Mucosa of descending colon (tissue), 3 donors: ENCODE data around the gene GNG7. TPM values are rescaled to one million over a fixed set of nuclear protein-coding genes. Genes with fewer than 3 reads are reported as not detected.

Experiments
- ATAC-seq: fragments of 200-7000 bp; cut with Tn5 transposase; one replicate; pipeline ENCODE4 v1.9.1; 2020; ENCODE audit warnings: mild to moderate bottlenecking, moderate library complexity
- DNase-seq, 3 donors: peaks; one replicate each; pipeline ENCODE4 v3.0.0-alpha.2; 2020
- H3K36me3 ChIP-seq: fragments of 200-600 bp; one replicate; pipeline ENCODE4 v1.8.0; 2021; ENCODE audit warnings: low read depth, mild to moderate bottlenecking
- H3K4me1 ChIP-seq: fragments of 200-600 bp; one replicate; pipeline ENCODE4 v1.8.0; 2021; ENCODE audit warnings: low read depth, mild to moderate bottlenecking
- H3K4me3 ChIP-seq: fragments of 200-600 bp; one replicate; pipeline ENCODE4 v1.8.0; 2021; ENCODE audit warnings: mild to moderate bottlenecking
- H3K9me3 ChIP-seq: fragments of 200-600 bp; one replicate; pipeline ENCODE4 v1.8.0; 2021; ENCODE audit warnings: mild to moderate bottlenecking
- intact Hi-C, 2 donors: fragments of 100-400 bp; cut with DNase I in 1 of 2; cut with micrococcal nuclease in 1 of 2; formaldehyde crosslinking; loops; one replicate each; pipeline versions ENCODE4 v1.11.0 to v1.11.1; 2022; cut with DNase I, micrococcal nuclease
- total RNA-seq, 3 donors: library from RNA; stranded (reverse); fragmentation: NEBNext Ultra II Directional in 2 of 3; extraction: Animal tissue kit (Norgen Biotek cat#: 25700) in 2 of 3; gene quantifications; one replicate each; pipeline versions ENCODE4 v1.2.1 to v1.2.4, GENCODE V29; 2021 to 2023
- TF ChIP-seq, protein P1 (sequence below): fragments of 200-600 bp; IDR thresholded peaks from one replicate; pipeline ENCODE4 v1.8.0; 2022; ENCODE audit warnings: antibody characterized with exemption, mild to moderate bottlenecking
- donor health status: DM: no; HTN: no; CAD: no; lungs with moderate emphysema.
- donor health status: DM: no; HTN: no; CAD: no.
- donor health status: DM: no; HTN: yes; CAD: no.

GNG7 gene
- total RNA-seq, 3 donors from 2014 or later = 2.5 to 6.9 (median 2.9) TPM

DNA sequence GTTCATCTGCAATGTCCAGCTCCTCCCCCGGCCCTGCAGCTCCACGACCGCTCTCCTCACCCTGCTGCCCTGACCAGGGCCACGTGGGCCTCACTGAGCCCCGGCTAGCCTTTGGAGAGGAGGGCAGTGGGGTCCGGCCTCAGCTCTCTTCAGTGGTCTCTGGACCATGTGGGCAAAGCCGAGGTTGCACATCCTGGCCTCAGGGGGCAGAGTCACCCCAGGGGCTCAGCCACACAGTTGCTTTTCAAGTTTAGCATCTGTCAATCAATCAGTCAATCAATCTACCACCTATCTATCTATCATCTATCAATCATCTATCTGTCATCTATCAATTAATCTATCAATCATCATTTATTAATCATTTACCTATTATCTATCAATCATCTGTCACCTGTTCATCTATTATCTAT, 21.7 kb upstream of the GNG7 start:
- intact Hi-C loops = no loop called here
- Histone ChIP-seq H3K9me3 (no peaks in the 10 kb centered on the region), H3K4me1 (no peaks in the 10 kb centered on the region), H3K4me3 (no peak overlapping the region), H3K36me3 (no peaks in the 10 kb centered on the region)
- TF ChIP-seq, protein P1, sequence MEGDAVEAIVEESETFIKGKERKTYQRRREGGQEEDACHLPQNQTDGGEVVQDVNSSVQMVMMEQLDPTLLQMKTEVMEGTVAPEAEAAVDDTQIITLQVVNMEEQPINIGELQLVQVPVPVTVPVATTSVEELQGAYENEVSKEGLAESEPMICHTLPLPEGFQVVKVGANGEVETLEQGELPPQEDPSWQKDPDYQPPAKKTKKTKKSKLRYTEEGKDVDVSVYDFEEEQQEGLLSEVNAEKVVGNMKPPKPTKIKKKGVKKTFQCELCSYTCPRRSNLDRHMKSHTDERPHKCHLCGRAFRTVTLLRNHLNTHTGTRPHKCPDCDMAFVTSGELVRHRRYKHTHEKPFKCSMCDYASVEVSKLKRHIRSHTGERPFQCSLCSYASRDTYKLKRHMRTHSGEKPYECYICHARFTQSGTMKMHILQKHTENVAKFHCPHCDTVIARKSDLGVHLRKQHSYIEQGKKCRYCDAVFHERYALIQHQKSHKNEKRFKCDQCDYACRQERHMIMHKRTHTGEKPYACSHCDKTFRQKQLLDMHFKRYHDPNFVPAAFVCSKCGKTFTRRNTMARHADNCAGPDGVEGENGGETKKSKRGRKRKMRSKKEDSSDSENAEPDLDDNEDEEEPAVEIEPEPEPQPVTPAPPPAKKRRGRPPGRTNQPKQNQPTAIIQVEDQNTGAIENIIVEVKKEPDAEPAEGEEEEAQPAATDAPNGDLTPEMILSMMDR = no peak
- DNase-seq (no peak), ATAC-seq (no peak)

DNA sequence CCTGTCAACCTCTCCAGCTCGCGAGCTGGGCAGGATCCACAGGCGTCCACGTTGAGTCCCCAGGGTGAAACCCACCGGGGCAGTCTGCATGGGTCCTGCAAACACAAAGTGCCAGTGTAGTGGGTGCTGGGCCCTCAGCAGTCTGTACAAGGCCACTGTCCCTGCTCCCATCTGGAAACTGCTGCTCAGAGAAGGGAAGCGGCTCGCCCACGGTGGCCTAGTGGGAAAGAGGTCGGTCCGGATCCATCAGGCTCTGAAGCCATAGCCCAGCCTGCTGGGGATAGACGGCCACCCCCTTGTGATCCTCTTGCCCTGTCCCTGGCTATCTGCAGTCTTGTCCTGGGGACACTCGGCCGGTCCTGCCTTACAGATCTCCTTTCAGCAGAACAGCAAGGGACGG, 21.3 kb upstream of the GNG7 start:
- intact Hi-C loops = no loop called here
- no peaks in the 10 kb centered on the region for H3K9me3 ChIP-seq
- TF ChIP-seq, protein P1 = no peak
- ATAC-seq (no peak), DNase-seq (no peak)
- H3K4me3 ChIP-seq = no peak overlapping the region
- no peaks in the 10 kb centered on the region for H3K4me1 ChIP-seq
- no peaks in the 10 kb centered on the region for H3K36me3 ChIP-seq

DNA sequence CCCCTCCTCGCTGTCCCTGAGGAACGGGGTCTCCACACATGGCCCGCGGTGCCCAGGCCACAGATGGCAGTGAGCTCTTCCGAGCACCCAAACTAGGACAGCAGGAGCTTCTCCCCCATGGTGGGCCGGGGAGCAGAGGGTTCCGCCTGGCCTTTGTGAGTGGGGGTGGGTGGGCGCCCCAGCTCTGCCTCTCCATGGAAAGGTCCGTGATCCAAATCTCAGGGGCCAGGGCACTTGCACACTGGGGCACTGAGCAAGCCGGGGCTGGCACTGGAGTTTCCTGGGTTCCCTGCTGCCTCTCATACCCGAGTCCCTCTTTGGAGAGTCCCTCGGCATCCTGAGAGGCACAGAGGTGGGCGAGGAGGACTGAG, 20.8 kb upstream of the GNG7 start:
- ATAC-seq (no peak), DNase-seq (no peak)
- no peaks in the 10 kb centered on the region for H3K9me3 ChIP-seq
- no peaks in the 10 kb centered on the region for H3K36me3 ChIP-seq
- no peaks in the 10 kb centered on the region for H3K4me1 ChIP-seq
- H3K4me3 ChIP-seq = no peak overlapping the region
- TF ChIP-seq, protein P1 = no peak
- intact Hi-C loops = no loop called here

DNA sequence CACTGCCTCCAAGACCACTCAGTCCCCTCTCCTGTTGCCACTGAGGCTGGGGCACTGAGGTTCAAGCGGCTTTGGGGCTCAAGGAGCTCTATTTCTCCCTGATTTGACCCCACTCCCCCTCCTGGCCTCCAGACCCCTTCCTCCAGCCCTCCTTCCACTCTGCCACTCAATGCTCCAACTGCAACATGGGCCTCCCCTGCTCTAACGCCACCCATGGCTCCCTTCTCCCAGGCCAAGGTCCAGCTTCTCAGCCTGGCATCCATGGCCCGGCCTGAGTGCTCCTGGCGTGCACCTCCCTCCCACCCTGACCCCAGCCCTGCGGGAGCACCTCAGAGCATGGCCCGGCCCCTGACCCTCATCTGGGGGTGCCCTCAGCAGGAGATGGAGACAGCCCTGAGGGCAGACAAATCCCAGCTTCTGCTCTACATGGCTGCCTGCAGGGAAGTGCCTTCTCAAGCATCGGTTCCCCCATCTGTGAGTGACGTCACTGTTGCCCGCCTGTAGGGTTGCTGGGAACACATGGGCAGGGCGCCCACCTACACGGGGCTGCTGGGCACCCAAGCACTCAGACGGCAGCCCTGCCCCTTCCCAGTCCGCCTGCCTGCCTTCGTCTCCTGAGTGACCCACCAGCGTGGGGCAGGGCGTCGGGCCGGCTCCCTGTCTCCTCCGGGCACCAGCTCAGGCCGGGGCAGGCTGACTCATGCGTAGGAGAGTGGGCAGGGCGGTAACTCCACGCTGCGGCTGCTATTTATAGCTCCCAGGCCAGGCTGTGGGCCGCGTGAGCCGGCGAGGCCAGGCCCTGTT, 20.2 kb upstream of the GNG7 start:
- no peaks in the 10 kb centered on the region for H3K4me1 ChIP-seq
- peak; percentile 74 for ATAC-seq
- TF ChIP-seq, protein P1 = no peak
- H3K36me3 ChIP-seq = no peaks in the 10 kb centered on the region
- intact Hi-C loops = no loop called here
- H3K4me3 ChIP-seq = no peak overlapping the region
- DNase-seq = no peak
- no peaks in the 10 kb centered on the region for H3K9me3 ChIP-seq

DNA sequence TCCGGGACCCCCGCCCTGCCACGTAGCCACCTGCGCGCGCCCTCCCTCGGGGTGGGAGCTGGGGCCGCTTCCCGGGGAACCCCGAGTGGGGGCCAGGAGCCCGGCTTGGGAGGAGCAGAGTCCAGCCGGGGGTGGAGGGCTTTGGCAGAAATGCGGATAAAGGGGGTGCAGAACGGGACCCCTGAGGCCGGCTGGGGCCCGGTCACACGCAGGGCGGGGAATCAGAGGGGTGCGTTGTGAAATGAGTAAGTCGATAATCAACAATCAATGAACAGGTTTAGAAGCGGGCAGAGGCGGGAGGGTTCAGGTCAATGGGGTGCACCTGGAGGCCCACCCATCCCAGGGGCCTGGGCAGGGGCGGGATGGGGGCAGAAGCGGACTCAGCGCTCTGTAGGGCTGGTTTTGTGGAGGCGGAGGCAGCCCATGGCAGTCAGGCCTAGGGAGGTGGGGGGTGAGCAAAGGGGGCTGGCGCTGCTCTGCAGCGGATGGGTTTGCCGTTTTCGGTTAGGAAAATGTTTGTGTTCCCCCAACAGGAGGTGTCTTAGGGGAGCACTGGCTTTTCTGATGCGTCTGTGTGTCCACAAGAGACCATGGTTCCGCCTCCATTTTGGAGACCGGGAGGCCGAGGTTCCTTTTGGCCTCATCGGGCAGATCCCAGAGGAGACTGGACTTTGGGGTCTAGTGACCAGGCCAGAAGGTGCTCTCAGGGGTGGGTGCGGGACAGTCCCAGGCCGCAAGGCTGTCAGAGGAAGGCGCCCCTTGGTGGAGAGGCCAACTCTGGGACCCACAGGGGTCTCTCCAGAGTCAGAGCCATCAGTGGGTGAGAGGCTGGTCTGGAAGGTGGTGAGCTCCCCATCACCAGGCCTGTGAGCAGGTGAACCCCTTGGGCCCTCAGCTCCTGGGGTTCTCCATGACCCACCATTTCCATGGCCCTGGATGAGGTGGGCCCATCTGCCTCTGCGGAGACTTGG, 19.4 kb upstream of the GNG7 start:
- ATAC-seq = no peak
- DNase-seq = no peak
- Histone ChIP-seq H3K9me3 (no peaks in the 10 kb centered on the region), H3K36me3 (no peaks in the 10 kb centered on the region), H3K4me3 (no peak overlapping the region), H3K4me1 (no peaks in the 10 kb centered on the region)
- intact Hi-C loops = no loop called here
- TF ChIP-seq, protein P1 = no peak
